HepG2 (cell line): ENCODE data around the gene CDC27.
"Not testable (repeated sequence)": the region's sequence is repeated elsewhere in the genome, so short reads cannot be mapped to it uniquely, and the experiment has no call there.

Source experiments
- CHCHD3 ChIP-seq: sonication (generic); formaldehyde crosslinking; IDR thresholded peaks from 2 replicates; pipeline ENCODE4 v1.8.0; 2022; ENCODE audit warnings: mild to moderate bottlenecking, missing genetic modification reagents, moderate library complexity
- GZF1 ChIP-seq: sonication (generic); formaldehyde crosslinking; IDR thresholded peaks from 2 replicates; pipeline ENCODE4 v1.5.1; 2020; ENCODE audit warnings: mild to moderate bottlenecking, missing genetic modification reagents
- JUND ChIP-seq: sonication (generic); formaldehyde crosslinking; IDR thresholded peaks from 2 replicates; pipeline ENCODE4 v1.8.0; 2022; ENCODE audit warnings: mild to moderate bottlenecking, missing genetic modification reagents
- KLF16 ChIP-seq, 2 experiments: sonication (generic) in 1 of 2; formaldehyde crosslinking in 1 of 2; IDR thresholded peaks; 2 replicates each; pipeline versions ENCODE4 v1.6.1 to v1.8.0; 2016 to 2023; ENCODE audit warnings: missing genetic modification reagents in 2 of 2, missing compliant biosample characterization in 1 of 2
- MZF1 ChIP-seq: sonication (generic); formaldehyde crosslinking; IDR thresholded peaks from 2 replicates; pipeline ENCODE4 v1.8.1; 2023; ENCODE audit warnings: mild to moderate bottlenecking, missing genetic modification reagents, borderline replicate concordance
- SNAPC5 ChIP-seq: sonication (generic); formaldehyde crosslinking; IDR thresholded peaks from 2 replicates; pipeline ENCODE4 v1.8.1; 2023; ENCODE audit warnings: mild to moderate bottlenecking, missing genetic modification reagents, borderline replicate concordance
- STAT5B ChIP-seq: sonication (generic); formaldehyde crosslinking; IDR thresholded peaks from 2 replicates; pipeline ENCODE4 v1.4.0; 2020; ENCODE audit warnings: missing genetic modification reagents
- U2AF1 ChIP-seq: fragments of 200-400 bp; formaldehyde crosslinking; optimal IDR thresholded peaks from 2 replicates; pipeline ENCODE3; 2017; ENCODE audit warnings: mild to moderate bottlenecking, low read depth, low read length
- YEATS2 ChIP-seq: sonication (generic); formaldehyde crosslinking; IDR thresholded peaks from 2 replicates; pipeline ENCODE4 v1.4.0; 2020; ENCODE audit warnings: missing genetic modification reagents, borderline replicate concordance
- ZNF512 ChIP-seq: sonication (generic); formaldehyde crosslinking; IDR thresholded peaks from 2 replicates; pipeline ENCODE4 v1.4.0; 2020; ENCODE audit warnings: mild to moderate bottlenecking, missing genetic modification reagents
- ZNF766 ChIP-seq: sonication (generic); formaldehyde crosslinking; IDR thresholded peaks from 2 replicates; pipeline ENCODE4 v1.5.0; 2020; ENCODE audit warnings: missing genetic modification reagents, borderline replicate concordance
- TF ChIP-seq, protein P1 (sequence below): IDR thresholded peaks from 2 replicates; pipeline ENCODE4 v1.6.1; 2012; ENCODE audit warnings: low read length, improper control_type of control experiment
- TF ChIP-seq, protein P2 (sequence below): sonication (generic); formaldehyde crosslinking; IDR thresholded peaks from 2 replicates; pipeline ENCODE4 v1.5.0; 2020; ENCODE audit warnings: mild to moderate bottlenecking, missing genetic modification reagents, moderate library complexity

GRCh38 chr17:47126835-47127234, 62.3 kb downstream of the CDC27 start:
- not testable (repeated sequence) for TF ChIP-seq ZNF766 (CRISPR knock-in tag); MZF1 (CRISPR knock-in tag); KLF16 (CRISPR knock-in tag; IDR thresholded peaks at IDR 0.05); GZF1 (CRISPR knock-in tag); CHCHD3 (CRISPR knock-in tag); U2AF1; ZNF512 (CRISPR knock-in tag); JUND (CRISPR knock-in tag); YEATS2 (CRISPR knock-in tag); STAT5B; SNAPC5 (CRISPR knock-in tag)
- TF ChIP-seq, protein P1, sequence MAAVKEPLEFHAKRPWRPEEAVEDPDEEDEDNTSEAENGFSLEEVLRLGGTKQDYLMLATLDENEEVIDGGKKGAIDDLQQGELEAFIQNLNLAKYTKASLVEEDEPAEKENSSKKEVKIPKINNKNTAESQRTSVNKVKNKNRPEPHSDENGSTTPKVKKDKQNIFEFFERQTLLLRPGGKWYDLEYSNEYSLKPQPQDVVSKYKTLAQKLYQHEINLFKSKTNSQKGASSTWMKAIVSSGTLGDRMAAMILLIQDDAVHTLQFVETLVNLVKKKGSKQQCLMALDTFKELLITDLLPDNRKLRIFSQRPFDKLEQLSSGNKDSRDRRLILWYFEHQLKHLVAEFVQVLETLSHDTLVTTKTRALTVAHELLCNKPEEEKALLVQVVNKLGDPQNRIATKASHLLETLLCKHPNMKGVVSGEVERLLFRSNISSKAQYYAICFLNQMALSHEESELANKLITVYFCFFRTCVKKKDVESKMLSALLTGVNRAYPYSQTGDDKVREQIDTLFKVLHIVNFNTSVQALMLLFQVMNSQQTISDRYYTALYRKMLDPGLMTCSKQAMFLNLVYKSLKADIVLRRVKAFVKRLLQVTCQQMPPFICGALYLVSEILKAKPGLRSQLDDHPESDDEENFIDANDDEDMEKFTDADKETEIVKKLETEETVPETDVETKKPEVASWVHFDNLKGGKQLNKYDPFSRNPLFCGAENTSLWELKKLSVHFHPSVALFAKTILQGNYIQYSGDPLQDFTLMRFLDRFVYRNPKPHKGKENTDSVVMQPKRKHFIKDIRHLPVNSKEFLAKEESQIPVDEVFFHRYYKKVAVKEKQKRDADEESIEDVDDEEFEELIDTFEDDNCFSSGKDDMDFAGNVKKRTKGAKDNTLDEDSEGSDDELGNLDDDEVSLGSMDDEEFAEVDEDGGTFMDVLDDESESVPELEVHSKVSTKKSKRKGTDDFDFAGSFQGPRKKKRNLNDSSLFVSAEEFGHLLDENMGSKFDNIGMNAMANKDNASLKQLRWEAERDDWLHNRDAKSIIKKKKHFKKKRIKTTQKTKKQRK: not testable (repeated sequence)
- TF ChIP-seq, protein P2, sequence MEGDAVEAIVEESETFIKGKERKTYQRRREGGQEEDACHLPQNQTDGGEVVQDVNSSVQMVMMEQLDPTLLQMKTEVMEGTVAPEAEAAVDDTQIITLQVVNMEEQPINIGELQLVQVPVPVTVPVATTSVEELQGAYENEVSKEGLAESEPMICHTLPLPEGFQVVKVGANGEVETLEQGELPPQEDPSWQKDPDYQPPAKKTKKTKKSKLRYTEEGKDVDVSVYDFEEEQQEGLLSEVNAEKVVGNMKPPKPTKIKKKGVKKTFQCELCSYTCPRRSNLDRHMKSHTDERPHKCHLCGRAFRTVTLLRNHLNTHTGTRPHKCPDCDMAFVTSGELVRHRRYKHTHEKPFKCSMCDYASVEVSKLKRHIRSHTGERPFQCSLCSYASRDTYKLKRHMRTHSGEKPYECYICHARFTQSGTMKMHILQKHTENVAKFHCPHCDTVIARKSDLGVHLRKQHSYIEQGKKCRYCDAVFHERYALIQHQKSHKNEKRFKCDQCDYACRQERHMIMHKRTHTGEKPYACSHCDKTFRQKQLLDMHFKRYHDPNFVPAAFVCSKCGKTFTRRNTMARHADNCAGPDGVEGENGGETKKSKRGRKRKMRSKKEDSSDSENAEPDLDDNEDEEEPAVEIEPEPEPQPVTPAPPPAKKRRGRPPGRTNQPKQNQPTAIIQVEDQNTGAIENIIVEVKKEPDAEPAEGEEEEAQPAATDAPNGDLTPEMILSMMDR: not testable (repeated sequence)
